Esophagus muscularis mucosa (tissue), 4 donors: ENCODE data around the gene OR2M2.

Source experiments
- EP300 ChIP-seq: sonication (generic); formaldehyde crosslinking; IDR thresholded peaks from one replicate; pipeline ENCODE4 v1.6.1; 2017; ENCODE audit warnings: antibody characterized with exemption
- POLR2A ChIP-seq: fragments of 450-650 bp; IDR thresholded peaks from one replicate; pipeline ENCODE4 v1.6.1; 2017; ENCODE audit warnings: antibody characterized with exemption, moderate library complexity, mild to moderate bottlenecking, low read depth
- POLR2AphosphoS5 ChIP-seq, 2 donors: sonication (generic); formaldehyde crosslinking; IDR thresholded peaks; one replicate each; pipeline ENCODE4 v1.6.1; 2017; ENCODE audit warnings: antibody characterized with exemption in 2 of 2
- TF ChIP-seq, protein P1 (sequence below), 3 experiments: fragments of 200-600 bp in 2 of 3; fragments of 450-650 bp in 1 of 3; sonication (generic) in 2 of 3; IDR thresholded peaks; one replicate each; pipeline ENCODE4 v1.5.1; 2017 to 2019; ENCODE audit warnings: antibody characterized with exemption in 3 of 3, mild to moderate bottlenecking in 2 of 3, moderate library complexity in 1 of 3

- TF ChIP-seq, protein P1, sequence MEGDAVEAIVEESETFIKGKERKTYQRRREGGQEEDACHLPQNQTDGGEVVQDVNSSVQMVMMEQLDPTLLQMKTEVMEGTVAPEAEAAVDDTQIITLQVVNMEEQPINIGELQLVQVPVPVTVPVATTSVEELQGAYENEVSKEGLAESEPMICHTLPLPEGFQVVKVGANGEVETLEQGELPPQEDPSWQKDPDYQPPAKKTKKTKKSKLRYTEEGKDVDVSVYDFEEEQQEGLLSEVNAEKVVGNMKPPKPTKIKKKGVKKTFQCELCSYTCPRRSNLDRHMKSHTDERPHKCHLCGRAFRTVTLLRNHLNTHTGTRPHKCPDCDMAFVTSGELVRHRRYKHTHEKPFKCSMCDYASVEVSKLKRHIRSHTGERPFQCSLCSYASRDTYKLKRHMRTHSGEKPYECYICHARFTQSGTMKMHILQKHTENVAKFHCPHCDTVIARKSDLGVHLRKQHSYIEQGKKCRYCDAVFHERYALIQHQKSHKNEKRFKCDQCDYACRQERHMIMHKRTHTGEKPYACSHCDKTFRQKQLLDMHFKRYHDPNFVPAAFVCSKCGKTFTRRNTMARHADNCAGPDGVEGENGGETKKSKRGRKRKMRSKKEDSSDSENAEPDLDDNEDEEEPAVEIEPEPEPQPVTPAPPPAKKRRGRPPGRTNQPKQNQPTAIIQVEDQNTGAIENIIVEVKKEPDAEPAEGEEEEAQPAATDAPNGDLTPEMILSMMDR (IDR thresholded peaks at IDR 0.05) = no peak
- TF ChIP-seq POLR2A (no peak), EP300 (no peak), POLR2AphosphoS5 (IDR thresholded peaks at IDR 0.05) (no peak)
Observed at GRCh38 chr1:248140846-248141245, 33.8 kb upstream of the OR2M2 start.
